ENCODE results near the gene TEX50.
A peak's percentile ranks its signal among the peaks of the same experiment; 100 is the strongest.
"Not testable (repeated sequence)": the region's sequence is repeated elsewhere in the genome, so short reads cannot be mapped to it uniquely, and the experiment has no call there.

The TEX50 gene

DNA sequence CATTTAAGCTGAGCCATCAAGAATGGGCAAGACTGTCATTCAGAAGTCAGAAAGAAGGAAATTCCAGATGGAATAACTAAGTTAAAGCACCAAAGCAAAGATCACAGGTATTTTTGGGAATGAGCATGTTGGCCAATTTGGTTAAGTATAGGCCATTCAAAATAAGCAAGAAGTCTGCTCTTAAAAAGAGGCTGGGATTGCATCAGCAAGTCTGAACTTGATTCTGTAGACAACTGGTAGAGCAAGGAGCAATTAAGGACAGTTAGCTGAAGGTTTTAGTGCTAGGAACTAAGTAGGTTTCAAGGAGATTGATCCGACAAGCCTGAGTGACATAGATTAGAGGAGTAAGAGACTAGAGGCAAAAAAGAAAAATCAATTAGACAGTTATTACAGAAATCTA is 26.1 kb downstream of the TEX50 start:
- Mint-ChIP-seq H3K4me3 (no peak overlapping the region), H3K27ac (no peak overlapping the region), H3K4me1 (no peaks in the 10 kb centered on the region), H3K36me3 (ENCODE audit: low read depth) (peaks cover 34% of the 10 kb centered on the region), H3K27me3 (ENCODE audit: low read depth, poor library complexity) (peaks cover 8% of the 10 kb centered on the region), H3K9me3 (peaks cover 4% of the 10 kb centered on the region)
- TF ChIP-seq, protein P1, sequence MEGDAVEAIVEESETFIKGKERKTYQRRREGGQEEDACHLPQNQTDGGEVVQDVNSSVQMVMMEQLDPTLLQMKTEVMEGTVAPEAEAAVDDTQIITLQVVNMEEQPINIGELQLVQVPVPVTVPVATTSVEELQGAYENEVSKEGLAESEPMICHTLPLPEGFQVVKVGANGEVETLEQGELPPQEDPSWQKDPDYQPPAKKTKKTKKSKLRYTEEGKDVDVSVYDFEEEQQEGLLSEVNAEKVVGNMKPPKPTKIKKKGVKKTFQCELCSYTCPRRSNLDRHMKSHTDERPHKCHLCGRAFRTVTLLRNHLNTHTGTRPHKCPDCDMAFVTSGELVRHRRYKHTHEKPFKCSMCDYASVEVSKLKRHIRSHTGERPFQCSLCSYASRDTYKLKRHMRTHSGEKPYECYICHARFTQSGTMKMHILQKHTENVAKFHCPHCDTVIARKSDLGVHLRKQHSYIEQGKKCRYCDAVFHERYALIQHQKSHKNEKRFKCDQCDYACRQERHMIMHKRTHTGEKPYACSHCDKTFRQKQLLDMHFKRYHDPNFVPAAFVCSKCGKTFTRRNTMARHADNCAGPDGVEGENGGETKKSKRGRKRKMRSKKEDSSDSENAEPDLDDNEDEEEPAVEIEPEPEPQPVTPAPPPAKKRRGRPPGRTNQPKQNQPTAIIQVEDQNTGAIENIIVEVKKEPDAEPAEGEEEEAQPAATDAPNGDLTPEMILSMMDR (IDR thresholded peaks at IDR 0.05) = no peak
- no peak for DNase-seq

DNA sequence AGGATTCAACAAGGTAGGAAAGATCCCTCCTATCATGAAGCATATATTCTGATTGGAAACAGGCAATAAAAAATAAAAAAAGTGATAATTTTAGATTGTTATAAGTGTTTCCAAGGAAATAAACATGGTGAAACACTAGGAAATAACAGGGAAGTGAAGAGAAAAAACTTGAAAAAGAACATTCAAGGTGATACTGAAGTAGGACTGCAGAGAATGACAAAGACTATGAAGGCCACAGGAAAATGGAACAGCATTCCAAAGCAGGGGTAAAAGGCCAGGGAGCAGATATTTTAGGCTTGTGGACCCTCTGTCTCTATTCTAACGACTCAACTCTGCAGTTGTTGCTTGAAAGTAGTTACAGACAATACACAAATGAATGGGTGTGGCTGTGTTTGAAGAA is 26.6 kb downstream of the TEX50 start:
- no peak overlapping the region for H3K4me3 Mint-ChIP-seq
- H3K27ac Mint-ChIP-seq = no peak overlapping the region
- no peaks in the 10 kb centered on the region for H3K9me3 Mint-ChIP-seq
- no peak for DNase-seq
- H3K36me3 Mint-ChIP-seq (ENCODE audit: low read depth) = peaks cover 30% of the 10 kb centered on the region
- TF ChIP-seq, protein P1 (IDR thresholded peaks at IDR 0.05) = no peak
- H3K4me1 Mint-ChIP-seq = no peaks in the 10 kb centered on the region
- H3K27me3 Mint-ChIP-seq (ENCODE audit: low read depth, poor library complexity) = peaks cover 9% of the 10 kb centered on the region

- no peak for DNase-seq
- H3K9me3 Mint-ChIP-seq = no peaks in the 10 kb centered on the region
- TF ChIP-seq, protein P1 (IDR thresholded peaks at IDR 0.05) = no peak
- H3K36me3 Mint-ChIP-seq (ENCODE audit: low read depth) = peaks cover 24% of the 10 kb centered on the region
- H3K27me3 Mint-ChIP-seq (ENCODE audit: low read depth, poor library complexity) = peaks cover 14% of the 10 kb centered on the region
- no peak overlapping the region for H3K4me3 Mint-ChIP-seq
- no peak overlapping the region for H3K27ac Mint-ChIP-seq
- no peaks in the 10 kb centered on the region for H3K4me1 Mint-ChIP-seq
These were observed 28.0 kb downstream of the TEX50 start for GRCh38 chr1:173663159-173663558.

- Mint-ChIP-seq H3K27me3 (ENCODE audit: low read depth, poor library complexity) (peaks cover 19% of the 10 kb centered on the region), H3K4me3 (no peak overlapping the region), H3K9me3 (no peaks in the 10 kb centered on the region), H3K4me1 (peaks cover 7% of the 10 kb centered on the region), H3K36me3 (ENCODE audit: low read depth) (peaks cover 19% of the 10 kb centered on the region), H3K27ac (no peak overlapping the region)
- TF ChIP-seq, protein P1 (IDR thresholded peaks at IDR 0.05) = no peak
- no peak for DNase-seq
These were observed 31.5 kb downstream of the TEX50 start for GRCh38 chr1:173666646-173667045.

DNA sequence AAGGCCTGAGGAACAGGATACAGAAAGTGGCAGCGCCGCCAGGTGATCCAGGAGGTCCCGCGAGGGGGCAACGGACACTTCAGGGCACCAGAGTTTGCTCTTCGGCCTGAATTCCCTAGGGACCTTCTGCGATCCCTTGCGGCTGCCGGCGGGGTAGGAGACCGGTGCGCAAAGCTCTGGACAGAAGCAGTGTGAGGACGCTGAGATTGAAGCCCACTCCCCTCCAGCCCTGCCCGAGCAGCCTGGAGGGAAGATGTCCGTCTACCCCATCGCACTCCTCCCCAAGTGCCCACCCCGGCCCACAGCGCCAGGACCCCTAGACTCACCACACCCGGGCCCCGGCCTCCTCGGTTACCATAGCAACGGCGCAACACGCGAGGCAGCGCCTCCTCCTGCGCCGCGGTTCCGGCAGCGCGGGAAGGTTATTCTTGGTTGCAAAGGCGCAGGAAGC is 34.4 kb downstream of the TEX50 start, which contains the start of gene ANKRD45:
Gene ANKRD45 (minus strand): TSS at position 361 of the 451 bp plus-strand sequence. CDS start 10,433 bp downstream, outside the sequence.
- peak within 1 kb of the TSS; percentile 78 for H3K4me3 Mint-ChIP-seq

GRCh38 chr1:173674496-173674895 is 39.4 kb downstream of the TEX50 start:
- not testable (repeated sequence) for DNase-seq; H3K4me1 Mint-ChIP-seq; H3K27me3 Mint-ChIP-seq (ENCODE audit: low read depth, poor library complexity); H3K27ac Mint-ChIP-seq; H3K4me3 Mint-ChIP-seq
- H3K9me3 Mint-ChIP-seq = peaks cover 48% of the 10 kb centered on the region
- H3K36me3 Mint-ChIP-seq (ENCODE audit: low read depth) = peaks cover 73% of the 10 kb centered on the region

More for the DNA sequence above, 34.4 kb downstream of the TEX50 start, which contains the start of gene ANKRD45:
- Mint-ChIP-seq H3K4me1 (peaks cover 7% of the 10 kb centered on the region), H3K36me3 (ENCODE audit: low read depth) (peaks cover 36% of the 10 kb centered on the region), H3K27me3 (ENCODE audit: low read depth, poor library complexity) (peaks cover 11% of the 10 kb centered on the region), H3K27ac (peak within 1 kb of the TSS; percentile 10), H3K9me3 (peaks cover 4% of the 10 kb centered on the region)
- TF ChIP-seq, protein P1 (IDR thresholded peaks at IDR 0.05) = no peak
- peak; percentile 67 for DNase-seq

- DNase-seq; H3K4me3 Mint-ChIP-seq; H3K27ac Mint-ChIP-seq; H3K27me3 Mint-ChIP-seq (ENCODE audit: low read depth, poor library complexity): not testable (repeated sequence)
- H3K4me1 Mint-ChIP-seq = peaks cover 19% of the 10 kb centered on the region
- H3K9me3 Mint-ChIP-seq = peaks cover 50% of the 10 kb centered on the region
- peaks cover 47% of the 10 kb centered on the region for H3K36me3 Mint-ChIP-seq (ENCODE audit: low read depth)
These were observed 45.0 kb downstream of the TEX50 start for GRCh38 chr1:173680152-173680551.
